Measurements from ENCODE around the gene NTNG2.

DNA sequence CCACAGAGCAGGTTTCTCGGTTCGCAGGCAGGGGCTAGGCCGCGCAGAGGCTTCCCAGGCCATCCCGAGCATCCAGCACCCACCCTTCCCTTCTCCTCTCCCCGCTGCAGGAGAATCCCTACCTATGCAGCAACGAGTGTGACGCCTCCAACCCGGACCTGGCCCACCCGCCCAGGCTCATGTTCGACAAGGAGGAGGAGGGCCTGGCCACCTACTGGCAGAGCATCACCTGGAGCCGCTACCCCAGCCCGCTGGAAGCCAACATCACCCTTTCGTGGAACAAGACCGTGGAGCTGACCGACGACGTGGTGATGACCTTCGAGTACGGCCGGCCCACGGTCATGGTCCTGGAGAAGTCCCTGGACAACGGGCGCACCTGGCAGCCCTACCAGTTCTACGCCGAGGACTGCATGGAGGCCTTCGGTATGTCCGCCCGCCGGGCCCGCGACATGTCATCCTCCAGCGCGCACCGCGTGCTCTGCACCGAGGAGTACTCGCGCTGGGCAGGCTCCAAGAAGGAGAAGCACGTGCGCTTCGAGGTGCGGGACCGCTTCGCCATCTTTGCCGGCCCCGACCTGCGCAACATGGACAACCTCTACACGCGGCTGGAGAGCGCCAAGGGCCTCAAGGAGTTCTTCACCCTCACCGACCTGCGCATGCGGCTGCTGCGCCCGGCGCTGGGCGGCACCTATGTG is 36.1 kb downstream of the NTNG2 start:
- TF ChIP-seq EZH2 (IDR thresholded peaks at IDR 0.05; ENCODE audit: borderline replicate concordance, insufficient read depth, low read depth, low read length, poor library complexity, severe bottlenecking): no peak
- TF ChIP-seq, protein P1, sequence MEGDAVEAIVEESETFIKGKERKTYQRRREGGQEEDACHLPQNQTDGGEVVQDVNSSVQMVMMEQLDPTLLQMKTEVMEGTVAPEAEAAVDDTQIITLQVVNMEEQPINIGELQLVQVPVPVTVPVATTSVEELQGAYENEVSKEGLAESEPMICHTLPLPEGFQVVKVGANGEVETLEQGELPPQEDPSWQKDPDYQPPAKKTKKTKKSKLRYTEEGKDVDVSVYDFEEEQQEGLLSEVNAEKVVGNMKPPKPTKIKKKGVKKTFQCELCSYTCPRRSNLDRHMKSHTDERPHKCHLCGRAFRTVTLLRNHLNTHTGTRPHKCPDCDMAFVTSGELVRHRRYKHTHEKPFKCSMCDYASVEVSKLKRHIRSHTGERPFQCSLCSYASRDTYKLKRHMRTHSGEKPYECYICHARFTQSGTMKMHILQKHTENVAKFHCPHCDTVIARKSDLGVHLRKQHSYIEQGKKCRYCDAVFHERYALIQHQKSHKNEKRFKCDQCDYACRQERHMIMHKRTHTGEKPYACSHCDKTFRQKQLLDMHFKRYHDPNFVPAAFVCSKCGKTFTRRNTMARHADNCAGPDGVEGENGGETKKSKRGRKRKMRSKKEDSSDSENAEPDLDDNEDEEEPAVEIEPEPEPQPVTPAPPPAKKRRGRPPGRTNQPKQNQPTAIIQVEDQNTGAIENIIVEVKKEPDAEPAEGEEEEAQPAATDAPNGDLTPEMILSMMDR (IDR thresholded peaks at IDR 0.05): no peak
